ENCODE measurements around the gene RERE.

Gene RERE

DNA sequence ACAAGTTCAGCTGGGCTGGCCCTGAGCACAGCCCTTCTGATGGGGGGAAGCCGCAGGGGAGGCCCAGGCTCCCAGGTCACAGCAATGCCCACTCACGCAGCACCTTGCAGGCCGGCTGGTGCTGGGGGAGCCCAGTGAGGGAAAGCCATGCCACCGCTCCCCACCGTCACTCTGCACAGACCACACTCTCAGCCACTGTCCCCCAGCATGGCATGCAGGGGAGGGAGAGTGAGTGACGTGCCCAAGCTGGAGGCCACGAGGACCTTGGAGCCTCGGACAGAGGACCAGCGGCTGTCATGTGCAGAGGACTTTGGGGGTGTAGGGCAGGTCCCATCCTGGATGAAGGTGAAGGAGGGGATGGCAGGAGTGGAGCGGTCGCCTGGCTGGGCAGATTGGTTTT, 474.4 kb downstream of the RERE start:
- no peaks in the 10 kb centered on the region for H3K4me1 ChIP-seq (ENCODE audit: control insufficient read depth, low read length)
- H3K9me2 ChIP-seq (replicated peaks; ENCODE audit: control insufficient read depth, low read length) = no peaks in the 10 kb centered on the region
- TF ChIP-seq, protein P1, sequence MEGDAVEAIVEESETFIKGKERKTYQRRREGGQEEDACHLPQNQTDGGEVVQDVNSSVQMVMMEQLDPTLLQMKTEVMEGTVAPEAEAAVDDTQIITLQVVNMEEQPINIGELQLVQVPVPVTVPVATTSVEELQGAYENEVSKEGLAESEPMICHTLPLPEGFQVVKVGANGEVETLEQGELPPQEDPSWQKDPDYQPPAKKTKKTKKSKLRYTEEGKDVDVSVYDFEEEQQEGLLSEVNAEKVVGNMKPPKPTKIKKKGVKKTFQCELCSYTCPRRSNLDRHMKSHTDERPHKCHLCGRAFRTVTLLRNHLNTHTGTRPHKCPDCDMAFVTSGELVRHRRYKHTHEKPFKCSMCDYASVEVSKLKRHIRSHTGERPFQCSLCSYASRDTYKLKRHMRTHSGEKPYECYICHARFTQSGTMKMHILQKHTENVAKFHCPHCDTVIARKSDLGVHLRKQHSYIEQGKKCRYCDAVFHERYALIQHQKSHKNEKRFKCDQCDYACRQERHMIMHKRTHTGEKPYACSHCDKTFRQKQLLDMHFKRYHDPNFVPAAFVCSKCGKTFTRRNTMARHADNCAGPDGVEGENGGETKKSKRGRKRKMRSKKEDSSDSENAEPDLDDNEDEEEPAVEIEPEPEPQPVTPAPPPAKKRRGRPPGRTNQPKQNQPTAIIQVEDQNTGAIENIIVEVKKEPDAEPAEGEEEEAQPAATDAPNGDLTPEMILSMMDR (IDR thresholded peaks at IDR 0.05; ENCODE audit: low read depth, low read length, poor library complexity, severe bottlenecking) = no peak
- no peak for TF ChIP-seq EZH2phosphoT487 (IDR thresholded peaks at IDR 0.05; ENCODE audit: borderline replicate concordance, low read length)
- H3K27me3 ChIP-seq (ENCODE audit: control insufficient read depth, low read length) = no peaks in the 10 kb centered on the region
- H3K4me3 ChIP-seq (ENCODE audit: low read length) = no peak overlapping the region
- H3K9me3 ChIP-seq (ENCODE audit: control insufficient read depth, insufficient read depth, low read length) = no peaks in the 10 kb centered on the region
- H3K79me2 ChIP-seq (ENCODE audit: control insufficient read depth, low read length) = no peaks in the 10 kb centered on the region
- H3F3A ChIP-seq (ENCODE audit: control insufficient read depth, insufficient read depth) = no peaks in the 10 kb centered on the region
- H4K20me1 ChIP-seq (ENCODE audit: control insufficient read depth, insufficient read depth, low read depth, low read length) = no peaks in the 10 kb centered on the region
- H3K4me2 ChIP-seq (ENCODE audit: low read length) = no peak overlapping the region
- H3K27ac ChIP-seq (ENCODE audit: low read depth, low read length) = no peak overlapping the region
- no peaks in the 10 kb centered on the region for H3K36me3 ChIP-seq (ENCODE audit: control insufficient read depth, low read length)

DNA sequence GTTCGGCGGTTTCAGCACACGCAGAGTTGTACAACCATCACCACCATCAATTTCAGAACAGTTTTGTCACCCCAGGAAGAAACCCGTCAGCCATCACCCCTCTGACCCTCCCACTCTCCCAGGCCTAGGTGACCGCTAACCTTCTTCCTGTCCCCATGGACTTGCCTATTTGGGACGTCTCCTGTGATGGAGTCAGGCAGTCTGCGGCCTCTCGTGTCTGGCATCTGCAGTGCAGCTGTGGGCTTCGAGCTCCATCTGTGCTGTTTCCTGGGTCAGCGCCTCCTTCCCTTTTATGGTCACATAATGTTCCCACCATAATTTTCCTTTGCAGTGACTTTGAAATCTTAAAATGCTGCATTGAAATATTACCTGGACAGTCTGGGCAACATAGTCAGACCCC, 475.1 kb downstream of the RERE start:
- TF ChIP-seq EZH2phosphoT487 (IDR thresholded peaks at IDR 0.05; ENCODE audit: borderline replicate concordance, low read length) = no peak
- TF ChIP-seq, protein P1 (IDR thresholded peaks at IDR 0.05; ENCODE audit: low read depth, low read length, poor library complexity, severe bottlenecking) = no peak
- H3K27ac ChIP-seq (ENCODE audit: low read depth, low read length) = no peak overlapping the region
- H4K20me1 ChIP-seq (ENCODE audit: control insufficient read depth, insufficient read depth, low read depth, low read length) = no peaks in the 10 kb centered on the region

DNA sequence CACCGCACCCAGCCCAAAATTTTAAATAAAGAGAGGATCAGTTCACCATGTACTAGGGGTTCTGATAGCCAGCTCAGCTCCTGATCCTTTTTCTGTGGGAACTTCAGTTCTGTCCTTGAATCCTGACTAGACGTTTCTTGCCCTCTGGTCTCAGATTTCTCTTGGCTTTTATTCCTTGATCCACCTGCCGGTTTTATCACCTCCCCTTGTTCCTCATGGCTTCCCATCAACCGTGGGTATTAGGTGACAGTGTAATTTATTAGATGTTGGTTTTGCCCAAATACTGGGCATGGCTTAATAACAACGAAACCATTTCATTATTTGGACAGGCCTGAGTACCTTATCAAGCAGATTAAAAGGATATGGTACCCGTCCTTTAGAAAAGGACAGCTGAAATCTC, 477.0 kb downstream of the RERE start:
- H3K79me2 ChIP-seq (ENCODE audit: control insufficient read depth, low read length) = no peaks in the 10 kb centered on the region
- no peaks in the 10 kb centered on the region for H3F3A ChIP-seq (ENCODE audit: control insufficient read depth, insufficient read depth)
- H3K36me3 ChIP-seq (ENCODE audit: control insufficient read depth, low read length) = no peaks in the 10 kb centered on the region
- H3K4me1 ChIP-seq (ENCODE audit: control insufficient read depth, low read length) = no peaks in the 10 kb centered on the region
- H4K20me1 ChIP-seq (ENCODE audit: control insufficient read depth, insufficient read depth, low read depth, low read length) = no peaks in the 10 kb centered on the region
- H3K27ac ChIP-seq (ENCODE audit: low read depth, low read length) = no peak overlapping the region
- no peaks in the 10 kb centered on the region for H3K9me2 ChIP-seq (replicated peaks; ENCODE audit: control insufficient read depth, low read length)
- H3K4me2 ChIP-seq (ENCODE audit: low read length) = no peak overlapping the region
- no peaks in the 10 kb centered on the region for H3K27me3 ChIP-seq (ENCODE audit: control insufficient read depth, low read length)
- H3K4me3 ChIP-seq (ENCODE audit: low read length) = no peak overlapping the region
- no peaks in the 10 kb centered on the region for H3K9me3 ChIP-seq (ENCODE audit: control insufficient read depth, insufficient read depth, low read length)
- TF ChIP-seq, protein P1 (IDR thresholded peaks at IDR 0.05; ENCODE audit: low read depth, low read length, poor library complexity, severe bottlenecking) = no peak
- TF ChIP-seq EZH2phosphoT487 (IDR thresholded peaks at IDR 0.05; ENCODE audit: borderline replicate concordance, low read length) = no peak

More for the DNA sequence above, 475.1 kb downstream of the RERE start:
- Histone ChIP-seq H3K4me3 (ENCODE audit: low read length) (no peak overlapping the region), H3F3A (ENCODE audit: control insufficient read depth, insufficient read depth) (no peaks in the 10 kb centered on the region), H3K79me2 (ENCODE audit: control insufficient read depth, low read length) (no peaks in the 10 kb centered on the region), H3K4me2 (ENCODE audit: low read length) (no peak overlapping the region), H3K4me1 (ENCODE audit: control insufficient read depth, low read length) (no peaks in the 10 kb centered on the region), H3K9me2 (replicated peaks; ENCODE audit: control insufficient read depth, low read length) (no peaks in the 10 kb centered on the region), H3K27me3 (ENCODE audit: control insufficient read depth, low read length) (no peaks in the 10 kb centered on the region), H3K9me3 (ENCODE audit: control insufficient read depth, insufficient read depth, low read length) (no peaks in the 10 kb centered on the region), H3K36me3 (ENCODE audit: control insufficient read depth, low read length) (no peaks in the 10 kb centered on the region)

DNA sequence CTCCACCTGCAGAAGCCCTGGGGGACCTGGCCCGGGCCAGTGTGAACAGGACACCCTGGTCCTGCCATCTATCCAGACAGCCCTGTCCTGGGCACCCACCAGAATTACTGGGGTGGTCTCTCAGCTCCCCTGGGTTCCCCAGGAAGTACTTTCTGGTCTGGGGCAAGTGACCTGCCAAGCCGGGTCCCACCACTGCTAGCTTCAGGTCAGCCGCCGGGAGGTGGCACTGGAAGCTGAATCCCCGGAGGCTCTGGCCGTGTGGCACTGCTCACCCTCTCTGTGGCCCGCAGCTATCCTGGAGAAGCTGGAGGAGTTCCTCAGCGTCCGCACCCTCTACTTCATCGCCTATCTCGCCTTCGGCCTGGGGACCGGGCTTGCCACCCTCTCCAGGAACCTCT, 478.2 kb downstream of the RERE start:
- TF ChIP-seq, protein P1 (IDR thresholded peaks at IDR 0.05; ENCODE audit: low read depth, low read length, poor library complexity, severe bottlenecking) = no peak
- TF ChIP-seq EZH2phosphoT487 (IDR thresholded peaks at IDR 0.05; ENCODE audit: borderline replicate concordance, low read length) = no peak
- H4K20me1 ChIP-seq (ENCODE audit: control insufficient read depth, insufficient read depth, low read depth, low read length) = no peaks in the 10 kb centered on the region
- H3K4me1 ChIP-seq (ENCODE audit: control insufficient read depth, low read length) = no peaks in the 10 kb centered on the region
- H3K4me2 ChIP-seq (ENCODE audit: low read length) = no peak overlapping the region
- H3F3A ChIP-seq (ENCODE audit: control insufficient read depth, insufficient read depth) = no peaks in the 10 kb centered on the region
- no peaks in the 10 kb centered on the region for H3K9me2 ChIP-seq (replicated peaks; ENCODE audit: control insufficient read depth, low read length)
- H3K27me3 ChIP-seq (ENCODE audit: control insufficient read depth, low read length) = no peaks in the 10 kb centered on the region
- no peak overlapping the region for H3K4me3 ChIP-seq (ENCODE audit: low read length)
- H3K27ac ChIP-seq (ENCODE audit: low read depth, low read length) = no peak overlapping the region
- H3K79me2 ChIP-seq (ENCODE audit: control insufficient read depth, low read length) = no peaks in the 10 kb centered on the region
- no peaks in the 10 kb centered on the region for H3K9me3 ChIP-seq (ENCODE audit: control insufficient read depth, insufficient read depth, low read length)
- no peaks in the 10 kb centered on the region for H3K36me3 ChIP-seq (ENCODE audit: control insufficient read depth, low read length)
